Hindlimb muscle (tissue), 1 donor: ENCODE measurements around the gene SHC2. TPM values are rescaled to one million over a fixed set of nuclear protein-coding genes. Genes with fewer than 3 reads are reported as not detected.
"Not testable (repeated sequence)": the region's sequence is repeated elsewhere in the genome, so short reads cannot be mapped to it uniquely, and the experiment has no call there.

Experiments
- DNase-seq: peaks from one replicate; pipeline ENCODE4 v3.0.0-alpha.2; 2013
- polyA plus RNA-seq: library from polyadenylated mRNA; unstranded; fragments of 120-200 nt; gene quantifications from one replicate; pipeline ENCODE4 v1.2.1, GENCODE V29; 2013; ENCODE audit not compliant: insufficient read length

SHC2 gene
- polyA plus RNA-seq, 1 donor = 39.7 TPM

DNA sequence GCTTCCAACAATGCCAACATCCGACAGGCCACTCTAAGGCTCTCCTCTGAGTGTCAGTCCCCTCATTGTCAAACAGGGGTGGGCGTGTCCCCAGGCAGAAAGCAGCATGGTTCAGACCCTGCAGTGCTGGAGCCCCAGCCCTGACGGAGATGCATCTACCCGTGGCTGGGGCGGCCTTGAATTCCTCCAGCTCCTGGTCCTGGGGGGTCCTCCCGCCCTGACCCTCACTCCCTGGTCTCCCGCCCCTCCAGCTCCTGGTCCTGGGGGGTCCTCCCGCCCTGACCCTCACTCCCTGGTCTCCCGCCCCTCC lies 38.0 kb downstream of the SHC2 start:
- DNase-seq = not testable (repeated sequence)

GRCh38 chr19:422213-422916 lies 38.5 kb downstream of the SHC2 start:
- DNase-seq = no peak

- DNase-seq = no peak
Observed at GRCh38 chr19:419721-420515, 40.9 kb downstream of the SHC2 start.

DNA sequence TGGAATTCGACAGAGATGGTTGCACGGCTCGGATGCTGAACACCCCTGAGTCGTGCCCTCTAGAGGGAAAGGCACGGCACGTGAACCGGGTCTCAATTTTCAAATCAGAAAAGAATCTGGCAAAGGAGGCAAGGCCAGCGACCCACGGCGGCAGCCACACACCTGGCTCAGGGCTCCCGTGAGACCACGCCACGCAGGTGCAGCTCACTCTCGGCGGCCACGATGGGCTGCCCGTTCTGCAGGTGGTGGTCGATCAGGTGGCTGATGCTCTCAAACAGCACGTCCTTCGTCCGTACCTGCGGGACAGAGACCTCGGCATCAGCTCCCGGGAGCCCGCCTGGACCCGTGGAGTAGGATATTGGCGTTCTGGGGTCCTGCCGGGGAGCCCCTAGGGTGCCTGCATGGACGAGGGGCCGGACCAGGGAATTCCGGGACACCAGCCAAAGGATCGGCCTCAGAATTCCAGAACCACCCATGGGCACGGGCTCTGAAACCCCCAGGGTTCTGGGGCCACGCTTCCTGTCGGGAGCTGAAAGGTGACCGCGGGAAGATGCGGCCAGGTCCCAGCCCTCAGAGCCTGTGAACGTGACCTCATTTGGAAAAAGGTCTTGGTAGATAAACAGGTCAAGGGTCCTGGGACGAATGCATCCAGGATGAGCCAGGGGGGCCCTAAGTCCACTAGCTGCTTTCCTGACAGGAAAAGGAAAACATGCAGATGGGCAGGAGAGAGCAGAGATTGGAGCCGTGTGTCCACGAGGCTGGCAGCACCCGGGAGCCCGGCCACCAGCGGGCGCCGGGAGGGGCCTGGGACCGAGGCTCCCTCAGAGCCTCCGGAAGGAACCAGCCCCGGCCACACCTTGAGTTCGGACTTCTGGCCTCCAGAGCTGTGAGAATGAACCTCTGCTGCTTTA lies 41.8 kb downstream of the SHC2 start:
- DNase-seq = no peak

- no peak for DNase-seq
Observed at GRCh38 chr19:416416-416815, 44.4 kb downstream of the SHC2 start.

- DNase-seq = no peak
Observed at GRCh38 chr19:415292-415691, 45.5 kb downstream of the SHC2 start.

GRCh38 chr19:413756-414420 lies 46.9 kb downstream of the SHC2 start:
- no peak for DNase-seq

DNA sequence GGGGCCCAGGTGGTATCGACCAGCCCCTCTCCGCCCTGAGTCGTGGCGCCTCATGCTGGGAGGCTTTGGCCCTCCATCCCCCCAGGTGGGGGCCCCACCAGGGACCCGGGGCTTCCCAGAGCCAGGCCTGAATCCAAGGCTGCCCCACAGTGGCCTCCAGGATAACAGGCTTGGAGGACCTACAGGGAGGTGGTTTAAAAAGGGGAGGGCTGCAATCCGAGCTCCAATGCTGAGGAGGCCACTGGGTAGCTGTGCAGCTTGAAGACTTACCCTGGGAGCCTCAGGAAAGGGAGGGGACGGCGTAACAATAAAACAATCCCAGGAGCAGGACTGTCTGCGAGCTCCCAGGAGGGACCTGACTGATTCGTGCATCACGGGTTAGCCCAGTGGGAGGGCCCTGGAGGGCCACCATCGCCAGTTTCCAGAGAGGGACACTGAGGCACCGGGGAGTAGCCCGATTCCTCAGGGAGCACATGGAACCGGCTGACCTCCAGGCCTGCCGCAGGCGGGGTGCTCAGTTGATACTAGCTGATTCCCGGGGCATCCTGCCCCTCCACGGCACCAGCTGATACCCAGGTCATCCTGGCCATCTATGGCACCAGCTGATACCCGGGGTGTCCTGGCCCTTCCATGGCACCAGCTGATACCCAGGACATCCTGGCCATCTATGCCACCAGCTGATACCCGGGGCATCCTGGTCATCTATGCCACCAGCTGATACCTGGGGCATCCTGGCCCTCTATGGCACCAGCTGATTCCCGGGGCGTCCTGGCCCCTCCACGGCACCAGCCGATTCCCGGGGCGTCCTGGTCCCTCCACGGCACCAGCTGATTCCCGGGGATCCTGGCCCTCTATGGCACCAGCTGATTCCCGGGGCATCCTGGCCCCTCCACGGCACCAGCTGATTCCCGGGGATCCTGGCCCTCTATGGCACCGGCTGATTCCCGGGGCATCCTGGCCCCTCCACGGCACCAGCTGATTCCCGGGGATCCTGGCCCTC lies 48.2 kb downstream of the SHC2 start:
- DNase-seq = no peak

DNA sequence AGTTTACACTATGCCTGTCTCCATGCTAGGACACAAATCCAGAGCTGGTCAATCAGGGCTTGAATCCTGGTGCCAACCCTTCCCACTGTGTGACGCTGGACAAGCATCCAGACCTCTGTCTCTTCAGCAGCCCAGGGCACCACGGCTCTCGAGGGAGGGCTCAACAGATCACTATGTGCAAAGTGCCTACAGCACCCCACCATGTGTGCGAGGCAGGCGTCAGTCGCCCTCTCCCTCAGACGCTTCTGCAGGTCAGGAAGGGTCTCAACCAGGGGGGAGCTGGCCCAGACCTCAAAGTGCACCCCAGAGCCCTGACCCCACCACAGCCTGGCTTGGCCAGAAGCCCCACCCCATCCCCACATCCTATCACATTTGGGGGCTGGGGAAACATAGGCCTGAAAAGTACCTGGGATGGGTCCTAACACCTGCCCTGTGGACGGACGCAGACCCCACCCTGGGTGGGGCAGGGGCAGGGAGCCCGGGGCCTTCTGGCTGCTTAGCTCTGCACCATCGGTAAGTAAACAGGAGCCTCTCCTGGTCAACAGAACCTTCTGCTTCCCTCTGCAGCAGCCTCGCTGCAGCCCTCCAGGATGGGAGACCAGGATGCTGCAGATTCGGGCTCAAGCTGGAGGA lies 49.0 kb downstream of the SHC2 start:
- DNase-seq = no peak

DNA sequence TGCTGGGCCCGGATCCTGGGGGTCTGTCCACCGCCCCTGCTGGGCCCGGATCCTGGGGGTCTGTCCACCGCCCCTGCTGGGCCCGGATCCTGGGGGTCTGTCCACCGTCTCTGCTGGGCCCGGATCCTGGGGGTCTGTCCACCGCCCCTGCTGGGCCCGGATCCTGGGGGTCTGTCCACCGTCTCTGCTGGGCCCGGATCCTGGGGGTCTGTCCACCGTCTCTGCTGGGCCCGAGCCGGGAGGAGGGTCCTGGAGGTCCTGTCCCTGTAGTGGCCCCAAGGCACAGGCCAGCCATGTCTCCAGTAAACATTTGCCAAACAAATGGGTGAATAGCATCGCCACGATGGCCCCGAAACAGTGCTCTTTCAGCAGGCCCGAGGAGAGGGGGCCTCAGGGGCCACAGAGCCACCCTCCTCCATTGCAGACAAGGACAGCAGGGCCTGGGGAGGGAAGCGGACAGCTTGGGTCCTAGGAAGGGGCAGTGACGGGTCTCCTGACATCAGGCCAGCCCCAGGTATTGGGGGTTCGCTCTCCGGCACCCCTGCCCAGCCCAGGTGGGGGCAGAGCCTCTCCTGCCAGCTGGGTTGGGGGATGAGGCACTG lies 49.6 kb downstream of the SHC2 start:
- DNase-seq = not testable (repeated sequence)

- no peak for DNase-seq
Observed at GRCh38 chr19:410243-410781, 50.5 kb downstream of the SHC2 start.

DNA sequence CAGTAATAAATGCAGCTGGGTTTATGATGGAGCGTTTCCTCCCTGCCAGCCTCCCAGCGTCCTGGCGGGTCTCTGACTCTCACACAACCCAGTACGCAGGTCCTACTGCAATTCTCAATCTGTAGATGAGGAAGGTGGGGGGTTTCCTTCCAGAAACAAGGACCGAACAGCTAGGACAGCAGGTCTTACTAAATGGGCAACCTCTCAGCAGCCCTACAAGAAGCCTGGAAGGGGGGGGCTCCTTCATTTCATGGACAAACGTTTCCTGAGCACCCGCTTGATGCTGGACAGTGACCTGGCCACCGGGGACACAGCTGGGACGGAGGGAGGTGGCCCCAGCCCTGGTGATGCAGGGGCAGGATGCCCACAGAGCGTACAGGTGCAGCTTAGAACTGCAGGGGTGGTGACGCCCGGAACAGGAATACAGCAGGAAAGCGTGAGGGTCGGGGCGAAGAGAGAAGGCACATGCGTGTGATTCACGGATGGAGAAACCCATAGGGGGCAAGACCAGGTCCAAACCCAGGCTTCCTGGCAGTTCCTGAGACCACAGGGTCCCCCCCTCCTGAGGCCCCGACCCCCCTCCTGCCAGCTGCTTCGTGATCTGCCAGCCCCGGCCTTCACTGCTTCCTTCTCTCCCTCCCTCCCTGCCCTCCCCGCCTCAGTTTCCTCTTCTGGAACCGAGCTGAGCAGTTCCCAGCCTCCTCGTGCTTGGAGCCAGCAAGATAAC lies 51.2 kb downstream of the SHC2 start:
- DNase-seq = no peak

GRCh38 chr19:408902-409515 lies 51.8 kb downstream of the SHC2 start, which contains the start of gene C2CD4C:
Gene C2CD4C (minus strand): TSS chr19:409147. CDS start chr19:408361, 786 bp downstream.
- DNase-seq = no peak

- DNase-seq = no peak
Observed at GRCh38 chr19:408441-408901, 52.4 kb downstream of the SHC2 start.

- no peak for DNase-seq
Observed at GRCh38 chr19:407511-408440, 53.1 kb downstream of the SHC2 start.

- DNase-seq = no peak
Observed at GRCh38 chr19:406971-407510, 53.8 kb downstream of the SHC2 start.

GRCh38 chr19:406135-406781 lies 54.6 kb downstream of the SHC2 start:
- DNase-seq = no peak
